Measurements from ENCODE around the gene OTULIN.

Gene OTULIN

DNA sequence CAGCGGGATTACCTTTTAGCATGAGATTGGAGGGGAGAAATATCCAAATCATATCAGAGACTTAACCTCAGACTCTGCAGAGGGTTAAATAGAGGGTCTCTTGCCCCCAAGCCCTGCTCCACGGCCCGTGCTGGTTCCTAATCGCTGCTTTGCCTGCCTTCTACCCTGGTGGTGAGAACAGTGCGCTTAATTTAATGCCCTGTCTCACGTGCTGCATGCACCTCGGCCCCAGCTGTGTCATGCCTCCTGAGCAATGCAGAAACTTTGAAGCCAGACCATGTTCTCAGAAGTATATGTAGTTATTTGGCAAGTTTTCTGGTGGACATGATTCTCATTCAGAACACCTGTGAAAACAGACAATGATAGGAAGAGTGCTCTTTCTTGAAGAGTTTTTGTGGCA, 1.4 kb downstream of the OTULIN start:
- Histone ChIP-seq H4K20me1 (ENCODE audit: insufficient read depth, low read length) (peaks cover 49% of the 10 kb centered on the region), H3K9me3 (ENCODE audit: insufficient read depth, low read length, severe bottlenecking) (no peaks in the 10 kb centered on the region), H3K27me3 (ENCODE audit: insufficient read depth, low read length, poor library complexity) (no peaks in the 10 kb centered on the region), H3K27ac (ENCODE audit: low read length) (peak overlapping the region; percentile 6; the same call in 1 of the 2 replicates), H3K4me1 (ENCODE audit: insufficient read depth, low read length) (peaks cover 50% of the 10 kb centered on the region), H3K4me2 (ENCODE audit: insufficient read depth, low read length) (peak overlapping the region; percentile 63), H3K4me3 (ENCODE audit: low read depth in 1 of 2, low read length in 2 of 2) (peak overlapping the region; percentile 19 to 80; a peak in 3 of 4 replicates), H3K36me3 (ENCODE audit: insufficient read depth, low read length) (peaks cover 20% of the 10 kb centered on the region; the same call in 1 of the 2 replicates), H2AFZ (ENCODE audit: low read depth, low read length) (no peak overlapping the region), H3K9ac (ENCODE audit: low read depth, low read length) (peak overlapping the region; percentile 58), H3K79me2 (ENCODE audit: insufficient read depth, low read length) (peaks cover 79% of the 10 kb centered on the region)
- TF ChIP-seq, protein P1, sequence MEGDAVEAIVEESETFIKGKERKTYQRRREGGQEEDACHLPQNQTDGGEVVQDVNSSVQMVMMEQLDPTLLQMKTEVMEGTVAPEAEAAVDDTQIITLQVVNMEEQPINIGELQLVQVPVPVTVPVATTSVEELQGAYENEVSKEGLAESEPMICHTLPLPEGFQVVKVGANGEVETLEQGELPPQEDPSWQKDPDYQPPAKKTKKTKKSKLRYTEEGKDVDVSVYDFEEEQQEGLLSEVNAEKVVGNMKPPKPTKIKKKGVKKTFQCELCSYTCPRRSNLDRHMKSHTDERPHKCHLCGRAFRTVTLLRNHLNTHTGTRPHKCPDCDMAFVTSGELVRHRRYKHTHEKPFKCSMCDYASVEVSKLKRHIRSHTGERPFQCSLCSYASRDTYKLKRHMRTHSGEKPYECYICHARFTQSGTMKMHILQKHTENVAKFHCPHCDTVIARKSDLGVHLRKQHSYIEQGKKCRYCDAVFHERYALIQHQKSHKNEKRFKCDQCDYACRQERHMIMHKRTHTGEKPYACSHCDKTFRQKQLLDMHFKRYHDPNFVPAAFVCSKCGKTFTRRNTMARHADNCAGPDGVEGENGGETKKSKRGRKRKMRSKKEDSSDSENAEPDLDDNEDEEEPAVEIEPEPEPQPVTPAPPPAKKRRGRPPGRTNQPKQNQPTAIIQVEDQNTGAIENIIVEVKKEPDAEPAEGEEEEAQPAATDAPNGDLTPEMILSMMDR (IDR thresholded peaks at IDR 0.05; ENCODE audit: borderline replicate concordance, extremely low read depth, low read length, poor library complexity, severe bottlenecking) = peak; percentile 37
- no peak for TF ChIP-seq EZH2 (IDR thresholded peaks at IDR 0.05; ENCODE audit: borderline replicate concordance, low read depth, low read length, severe bottlenecking)
- DNase-seq (peak; percentile 61), ATAC-seq (ENCODE audit: insufficient read depth, low read depth) (peak; percentile 64)

- Histone ChIP-seq H3K9me3 (ENCODE audit: insufficient read depth, low read length, severe bottlenecking) (no peaks in the 10 kb centered on the region), H3K9ac (ENCODE audit: low read depth, low read length) (peak overlapping the region; percentile 58), H3K36me3 (ENCODE audit: insufficient read depth, low read length) (peaks cover 20% of the 10 kb centered on the region; the same call in 1 of the 2 replicates), H3K27me3 (ENCODE audit: insufficient read depth, low read length, poor library complexity) (no peaks in the 10 kb centered on the region), H3K4me1 (ENCODE audit: insufficient read depth, low read length) (peaks cover 51% of the 10 kb centered on the region), H3K79me2 (ENCODE audit: insufficient read depth, low read length) (peaks cover 83% of the 10 kb centered on the region), H3K4me3 (ENCODE audit: low read depth in 1 of 2, low read length in 2 of 2) (peak overlapping the region in 1 of 2 experiments; percentile 80; a peak in 2 of 4 replicates), H4K20me1 (ENCODE audit: insufficient read depth, low read length) (peaks cover 53% of the 10 kb centered on the region), H3K4me2 (ENCODE audit: insufficient read depth, low read length) (peak overlapping the region; percentile 63), H2AFZ (ENCODE audit: low read depth, low read length) (no peak overlapping the region), H3K27ac (ENCODE audit: low read length) (peak overlapping the region; percentile 7; the same call in 1 of the 2 replicates)
- TF ChIP-seq, protein P1 (IDR thresholded peaks at IDR 0.05; ENCODE audit: borderline replicate concordance, extremely low read depth, low read length, poor library complexity, severe bottlenecking) = no peak
- TF ChIP-seq EZH2 (IDR thresholded peaks at IDR 0.05; ENCODE audit: borderline replicate concordance, low read depth, low read length, severe bottlenecking) = no peak
- DNase-seq (no peak), ATAC-seq (ENCODE audit: insufficient read depth, low read depth) (no peak)
Measured at GRCh38 chr5:14666357-14666756, 1.8 kb downstream of the OTULIN start.

GRCh38 chr5:14667290-14667689, 2.8 kb downstream of the OTULIN start:
- no peak overlapping the region for H3K27ac ChIP-seq (ENCODE audit: low read length)
- H3K9ac ChIP-seq (ENCODE audit: low read depth, low read length) = no peak overlapping the region
- peak overlapping the region in 1 of 2 experiments; percentile 80; a peak in 1 of 4 replicates for H3K4me3 ChIP-seq (ENCODE audit: low read depth in 1 of 2, low read length in 2 of 2)

More at GRCh38 chr5:14667290-14667689, 2.8 kb downstream of the OTULIN start:
- peaks cover 63% of the 10 kb centered on the region for H4K20me1 ChIP-seq (ENCODE audit: insufficient read depth, low read length)
- H3K79me2 ChIP-seq (ENCODE audit: insufficient read depth, low read length) = peaks cover 92% of the 10 kb centered on the region
- no peaks in the 10 kb centered on the region for H3K27me3 ChIP-seq (ENCODE audit: insufficient read depth, low read length, poor library complexity)
- TF ChIP-seq EZH2 (IDR thresholded peaks at IDR 0.05; ENCODE audit: borderline replicate concordance, low read depth, low read length, severe bottlenecking) = no peak
- TF ChIP-seq, protein P1 (IDR thresholded peaks at IDR 0.05; ENCODE audit: borderline replicate concordance, extremely low read depth, low read length, poor library complexity, severe bottlenecking) = no peak
- DNase-seq (no peak), ATAC-seq (ENCODE audit: insufficient read depth, low read depth) (no peak)
- peak overlapping the region; percentile 63; the same call in 1 of the 2 replicates for H3K4me2 ChIP-seq (ENCODE audit: insufficient read depth, low read length)
- H2AFZ ChIP-seq (ENCODE audit: low read depth, low read length) = no peak overlapping the region
- peaks cover 55% of the 10 kb centered on the region for H3K4me1 ChIP-seq (ENCODE audit: insufficient read depth, low read length)
- peaks cover 20% of the 10 kb centered on the region; the same call in 1 of the 2 replicates for H3K36me3 ChIP-seq (ENCODE audit: insufficient read depth, low read length)
- no peaks in the 10 kb centered on the region for H3K9me3 ChIP-seq (ENCODE audit: insufficient read depth, low read length, severe bottlenecking)

Data from DND-41 (cell line).